Camera-type eye (tissue), 1 donor: ENCODE results near the gene SETDB1. TPM values are rescaled to one million over a fixed set of nuclear protein-coding genes. Genes with fewer than 3 reads are reported as not detected.

ENCODE experiments used
- total RNA-seq: library from RNA; depleted of rRNA; stranded (reverse); fragments of >200 nt; gene quantifications from one replicate; pipeline ENCODE4 v1.2.3, GENCODE V29; 2014

The SETDB1 gene
- total RNA-seq, result 73.4 TPM

DNA sequence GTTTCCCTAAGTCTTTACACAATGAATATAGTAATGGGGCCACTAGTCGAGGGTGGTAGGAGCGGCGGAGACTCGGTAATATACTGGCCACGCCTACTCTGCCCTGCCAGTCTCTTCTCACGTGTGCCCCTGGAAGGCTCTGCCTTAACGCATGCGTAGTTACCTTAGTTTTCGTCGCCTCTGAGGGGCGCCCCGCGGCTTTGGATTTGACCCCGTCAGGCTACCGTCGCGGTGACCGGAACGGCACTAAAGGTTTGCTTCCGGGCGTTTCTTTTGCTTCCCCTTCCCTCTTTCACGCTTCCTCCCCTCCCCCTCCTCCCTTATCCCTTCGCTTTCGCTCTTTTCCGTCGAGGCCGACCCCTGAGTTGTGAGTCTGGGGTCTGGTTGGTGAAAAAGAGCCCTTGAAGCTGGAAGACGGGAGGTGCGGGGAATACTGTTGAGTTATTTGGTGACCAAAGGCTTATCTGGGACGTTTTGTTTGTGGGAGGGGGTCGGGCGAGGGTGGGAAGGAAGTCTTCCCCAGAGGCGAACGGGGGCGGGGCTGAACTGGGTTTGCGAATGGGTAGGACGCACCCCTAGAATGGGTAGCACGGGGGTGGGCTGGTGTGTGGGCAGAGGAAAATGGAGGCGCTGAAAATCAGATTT is at the start of gene SETDB1:
TSS of gene SETDB1 (plus strand) at position 267 of the 645 bp plus-strand sequence. CDS start 1,352 bp downstream, outside the sequence.

DNA sequence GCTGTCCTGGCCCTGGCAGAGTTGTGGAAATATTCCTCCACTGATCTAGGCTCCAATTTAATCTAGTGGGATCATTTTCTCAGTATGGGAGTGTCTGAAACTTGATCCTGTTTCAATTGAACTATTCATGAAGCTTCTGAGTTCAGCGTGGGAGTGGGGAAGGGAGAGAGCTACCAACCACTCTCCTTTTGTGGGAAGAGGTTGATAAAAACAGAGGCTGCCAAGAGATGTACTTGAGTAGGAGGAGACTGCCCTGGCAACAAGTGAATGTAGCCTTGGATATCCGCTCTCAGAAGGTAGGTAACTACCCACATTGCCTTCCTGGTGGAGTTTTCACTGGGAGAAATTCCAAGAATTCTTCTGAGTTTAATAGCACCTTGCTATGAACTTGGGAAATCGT is 39.1 kb upstream of the SETDB1 start, which contains the start of gene CTXND2:
TSS of gene CTXND2 (plus strand) at position 119 of the 400 bp plus-strand sequence. CDS start 25,179 bp downstream, outside the sequence.

DNA sequence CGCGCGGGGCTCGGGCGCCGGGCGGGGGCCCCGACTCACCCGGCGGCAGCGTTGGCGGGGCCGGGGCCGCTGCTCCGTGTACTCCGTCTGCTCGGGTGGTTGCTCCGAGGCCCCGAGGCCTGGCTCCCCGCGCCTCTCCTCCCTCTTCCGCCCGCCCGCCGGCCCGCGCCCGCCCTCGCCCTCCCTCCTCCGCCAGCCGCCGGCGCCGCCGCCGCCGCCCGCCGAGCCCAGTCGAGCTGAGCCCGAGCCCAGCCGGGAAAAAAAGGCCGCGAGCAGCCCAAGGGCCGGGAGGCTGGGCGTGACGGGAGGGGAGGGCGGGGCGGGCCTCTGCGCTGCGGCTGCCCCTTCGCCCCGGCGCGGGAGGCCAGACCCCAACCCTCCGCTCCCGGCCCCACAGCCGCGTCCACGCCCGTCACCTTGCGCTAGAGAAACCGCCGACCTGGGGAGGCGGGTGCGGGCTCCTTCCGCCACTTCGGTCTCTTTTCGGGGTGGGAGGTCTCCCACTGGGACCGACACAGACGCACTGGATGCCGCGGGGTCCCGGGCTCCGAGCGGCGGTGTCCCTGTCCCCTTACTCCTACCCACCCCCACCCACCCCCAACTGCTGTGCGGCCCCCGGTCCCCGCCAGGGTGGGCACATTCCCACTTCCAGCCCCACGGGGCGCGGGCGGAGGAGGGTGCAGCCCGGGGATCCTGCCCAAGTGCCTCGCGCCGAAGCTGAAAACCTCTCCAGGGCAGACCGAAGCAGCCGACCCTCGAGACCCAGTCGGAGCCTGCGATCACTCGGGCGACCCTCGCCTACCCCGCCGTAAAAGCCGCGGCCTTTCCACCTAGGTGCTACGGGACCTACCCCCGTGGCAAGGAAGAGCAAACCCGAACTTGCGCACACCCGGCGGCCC is 48.7 kb downstream of the SETDB1 start, which contains the start of gene CERS2:
TSS of gene CERS2 (minus strand) at position 256 of the 899 bp plus-strand sequence. CDS start 5,745 bp downstream, outside the sequence.

DNA sequence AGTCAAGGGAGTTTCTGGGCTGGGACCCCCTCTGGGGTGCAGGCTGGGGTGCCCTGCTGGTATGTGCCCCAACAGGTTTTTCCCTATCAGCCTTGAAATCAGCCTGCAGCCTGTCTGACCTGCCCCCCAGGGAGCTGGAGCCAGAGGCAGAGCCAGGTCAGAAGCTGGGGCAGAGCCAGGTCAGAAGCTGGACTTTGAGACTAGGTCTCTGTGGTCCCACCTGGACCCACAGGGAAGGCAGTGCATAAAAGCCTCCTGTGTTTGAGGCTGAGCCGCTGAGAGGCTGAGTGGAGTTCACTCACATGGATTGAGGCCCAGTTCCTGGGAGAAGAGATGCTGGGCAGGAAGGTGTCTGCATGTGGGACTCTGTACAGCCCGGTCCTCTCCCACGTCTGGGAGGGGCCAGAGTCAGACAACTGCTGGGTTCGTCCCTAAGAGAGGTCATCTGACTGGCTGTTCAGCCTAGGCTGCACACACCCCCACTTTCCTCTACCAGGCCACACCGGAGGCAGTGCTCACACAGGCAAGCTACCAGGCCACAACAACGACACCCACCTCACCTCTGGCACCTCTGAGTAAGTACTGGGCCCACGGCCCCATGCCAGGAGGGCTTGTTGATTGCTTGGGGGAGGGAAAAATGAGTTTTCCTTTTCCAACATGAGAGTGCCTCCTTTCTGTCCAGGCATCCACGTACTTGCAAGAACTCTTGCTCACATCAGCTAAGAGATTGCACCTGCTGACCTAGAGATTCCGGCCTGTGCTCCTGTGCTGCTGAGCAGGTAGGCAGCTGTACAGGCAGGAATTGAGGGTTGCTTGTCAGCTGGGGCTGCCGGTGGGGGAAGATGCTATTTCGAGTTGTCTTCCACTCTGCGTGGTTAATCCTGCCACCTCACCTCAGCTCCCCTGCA is 55.9 kb downstream of the SETDB1 start, which contains the start of gene ANXA9:
TSS of gene ANXA9 (plus strand) at position 488 of the 908 bp plus-strand sequence. CDS start 814 bp downstream, outside the sequence.

DNA sequence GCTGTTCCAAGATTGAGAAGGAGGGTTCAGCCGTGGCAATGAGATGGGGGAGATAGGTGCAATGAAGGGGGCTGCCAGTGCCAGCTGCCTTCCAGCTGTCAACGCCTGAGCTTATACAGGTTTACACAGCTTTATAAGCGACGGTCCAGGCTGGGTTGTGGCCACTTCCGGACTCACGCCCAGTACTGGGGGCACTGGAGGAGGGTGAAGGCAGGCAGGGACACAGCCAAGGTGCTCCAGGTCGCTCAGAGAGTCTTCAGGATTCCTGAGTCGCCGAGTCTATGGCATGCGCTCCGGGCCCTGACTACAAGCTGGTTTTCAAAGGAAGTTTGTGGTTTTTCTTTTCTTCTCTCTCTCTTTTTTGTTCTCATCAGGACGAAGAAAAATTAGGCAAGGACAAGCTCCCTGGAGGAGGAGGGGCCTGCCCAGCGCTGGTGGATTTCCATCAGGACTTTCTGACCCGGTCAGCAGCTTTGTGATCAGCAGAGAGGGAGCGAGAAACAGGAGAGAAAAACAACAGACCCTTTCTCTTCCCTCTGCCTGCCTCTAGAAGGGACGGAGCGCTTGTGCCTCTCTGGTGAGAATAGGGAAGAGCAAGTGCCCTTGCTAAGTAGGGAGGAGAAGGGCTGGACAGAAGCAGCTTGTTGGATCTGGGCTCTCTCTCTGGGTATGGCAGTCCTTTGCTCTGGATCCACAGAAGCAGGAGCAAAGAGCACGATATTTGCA is 80.3 kb downstream of the SETDB1 start, which contains the start of gene MINDY1:
TSS of gene MINDY1 (minus strand) at position 576 of the 726 bp plus-strand sequence. CDS start 4,285 bp downstream, outside the sequence.

DNA sequence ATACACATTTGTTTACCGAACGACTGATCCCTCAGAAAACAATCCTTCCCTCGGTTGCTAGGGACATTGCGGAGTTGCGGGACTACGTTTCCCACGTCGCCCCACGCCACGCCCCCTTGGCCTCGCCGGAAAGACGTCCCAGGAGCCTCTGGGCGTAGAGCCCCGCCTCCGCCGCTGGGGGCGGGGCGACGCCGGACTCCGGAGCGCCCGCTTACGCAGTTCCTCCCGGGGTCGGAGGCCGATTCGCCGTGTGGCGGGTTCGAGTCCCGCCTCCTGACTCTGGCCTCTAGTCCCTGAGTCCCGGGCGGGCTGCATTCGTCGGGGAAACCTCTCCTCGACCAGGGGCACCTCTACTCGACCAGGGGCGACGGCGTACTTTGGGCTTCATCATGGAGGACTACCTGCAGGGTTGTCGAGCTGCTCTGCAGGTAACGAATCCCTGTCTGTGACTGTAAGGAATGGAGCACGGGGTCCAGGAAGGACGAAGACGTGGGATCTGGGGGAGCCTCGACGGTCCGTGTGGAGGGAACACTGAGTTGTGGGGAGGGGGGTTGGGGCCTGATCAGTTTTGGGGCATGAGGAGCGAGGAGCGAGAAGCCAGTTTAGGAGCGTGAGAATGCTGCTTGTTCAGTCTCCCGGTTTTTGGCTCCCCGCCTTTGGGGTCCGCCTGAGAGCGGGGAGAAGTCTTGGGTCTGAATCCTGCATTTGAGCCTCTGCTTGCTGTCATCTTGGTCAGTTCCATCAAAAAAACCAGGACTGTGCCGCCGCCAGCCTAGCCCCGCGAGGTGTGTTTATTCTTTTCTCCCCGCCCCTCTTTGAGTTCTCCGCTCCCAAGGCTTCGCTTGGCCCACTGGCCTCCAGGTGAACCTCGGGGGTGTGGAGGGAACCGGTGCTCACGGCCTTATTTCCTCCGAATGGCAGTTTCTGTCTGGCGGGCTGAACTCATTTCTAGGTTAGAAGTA is 82.4 kb downstream of the SETDB1 start, which contains the start of gene PRUNE1:
TSS of gene PRUNE1 (plus strand) at position 206 of the 962 bp plus-strand sequence. CDS start at position 390, 184 bp downstream.

Other genes with a start within 250 kb of the SETDB1 start
- gene GOLPH3L, start 229.2 kb upstream of the SETDB1 start, total RNA-seq, result 19.2 TPM
- 1.2 TPM for gene HORMAD1, start 205.5 kb upstream of the SETDB1 start, total RNA-seq
- gene CTSS, start 160.6 kb upstream of the SETDB1 start, total RNA-seq, result 15.2 TPM
- 83.6 TPM for gene CTSK, start 118.1 kb upstream of the SETDB1 start, total RNA-seq
- gene ARNT, start 49.8 kb upstream of the SETDB1 start, total RNA-seq, result 64.4 TPM
- not detected for gene CTXND2, start 39.2 kb upstream of the SETDB1 start, total RNA-seq
- 62.3 TPM for gene CERS2, start 48.5 kb downstream of the SETDB1 start, total RNA-seq
- 0.55 TPM for gene ANXA9, start 55.9 kb downstream of the SETDB1 start, total RNA-seq
- gene MINDY1, start 80.5 kb downstream of the SETDB1 start, total RNA-seq, result 24.8 TPM
- gene PRUNE1, start 82.1 kb downstream of the SETDB1 start, total RNA-seq, result 26.1 TPM
- gene BNIPL, start 110.2 kb downstream of the SETDB1 start, total RNA-seq, result 9.5 TPM
- 8.9 TPM for gene C1orf56, start 121.4 kb downstream of the SETDB1 start, total RNA-seq
- gene CDC42SE1, start 133.3 kb downstream of the SETDB1 start, total RNA-seq, result 44.4 TPM
- 15.3 TPM for gene MLLT11, start 134.0 kb downstream of the SETDB1 start, total RNA-seq
- 25.1 TPM for gene GABPB2, start 144.4 kb downstream of the SETDB1 start, total RNA-seq
- 42.6 TPM for gene SEMA6C, start 220.3 kb downstream of the SETDB1 start, total RNA-seq
- 1.9 TPM for gene TNFAIP8L2, start 230.3 kb downstream of the SETDB1 start, total RNA-seq
- gene LYSMD1, start 239.5 kb downstream of the SETDB1 start, total RNA-seq, result 19.3 TPM
- gene SCNM1, start 239.8 kb downstream of the SETDB1 start, total RNA-seq, result 16.5 TPM
- gene TMOD4, start 249.6 kb downstream of the SETDB1 start, total RNA-seq, result not detected